Liver (tissue), 9 donors: ENCODE results near the gene ZFP1. TPM values are rescaled to one million over a fixed set of nuclear protein-coding genes. Genes with fewer than 3 reads are reported as not detected.
"Not testable (repeated sequence)": the region's sequence is repeated elsewhere in the genome, so short reads cannot be mapped to it uniquely, and the experiment has no call there.

ENCODE experiments used
- DNase-seq: peaks from one replicate; pipeline ENCODE4 v3.0.0-alpha.2; 2017; ENCODE audit warnings: low spot score
- H3K27ac ChIP-seq, 2 donors: one replicate each; pipeline ENCODE4 v1.7.0; 2013; ENCODE audit warnings: inconsistent platforms in 2 of 2, low read length in 2 of 2, control low read depth in 1 of 2, low read depth in 1 of 2, mild to moderate bottlenecking in 1 of 2
- H3K27me3 ChIP-seq, 4 donors: one replicate each; pipeline versions ENCODE4 v1.6.1 to v1.7.0; 2013; ENCODE audit warnings: low read length in 3 of 4, inconsistent platforms in 1 of 4, mild to moderate bottlenecking in 1 of 4, moderate library complexity in 1 of 4; ENCODE audit not compliant: control insufficient read depth in 4 of 4, insufficient read depth in 4 of 4
- H3K36me3 ChIP-seq, 4 donors: one replicate each; pipeline versions ENCODE4 v1.6.1 to v1.7.0; 2013; ENCODE audit warnings: low read length in 3 of 4, mild to moderate bottlenecking in 3 of 4, low read depth in 1 of 4, moderate library complexity in 1 of 4; ENCODE audit not compliant: control insufficient read depth in 4 of 4, insufficient read depth in 3 of 4
- H3K4me1 ChIP-seq, 4 donors: one replicate each; pipeline versions ENCODE4 v1.6.1 to v1.7.0; 2013; ENCODE audit warnings: low read length in 3 of 4, mild to moderate bottlenecking in 3 of 4, moderate library complexity in 1 of 4; ENCODE audit not compliant: control insufficient read depth in 4 of 4, insufficient read depth in 4 of 4
- H3K4me3 ChIP-seq, 3 donors: one replicate each; pipeline versions ENCODE4 v1.6.1 to v1.7.0; 2013; ENCODE audit warnings: low read length in 3 of 3, control low read depth in 1 of 3, low read depth in 1 of 3, mild to moderate bottlenecking in 1 of 3
- H3K9ac ChIP-seq, 2 donors: one replicate each; pipeline ENCODE4 v1.7.0; 2013; ENCODE audit warnings: low read length in 2 of 2, mild to moderate bottlenecking in 2 of 2, moderate library complexity in 2 of 2, control low read depth in 1 of 2, low read depth in 1 of 2
- H3K9me3 ChIP-seq, 4 donors: one replicate each; pipeline versions ENCODE4 v1.6.1 to v1.7.0; 2013; ENCODE audit warnings: low read length in 3 of 4; ENCODE audit not compliant: control insufficient read depth in 4 of 4
- EGR1 ChIP-seq, 2 donors: IDR thresholded peaks; 2 replicates each; pipeline ENCODE4 v1.6.1; 2016 to 2018; ENCODE audit warnings: antibody characterized with exemption in 2 of 2, low read depth in 2 of 2
- FOXA1 ChIP-seq: IDR thresholded peaks from 2 replicates; pipeline ENCODE4 v1.6.1; 2016; ENCODE audit warnings: antibody characterized with exemption
- FOXA2 ChIP-seq: IDR thresholded peaks from 2 replicates; pipeline ENCODE4 v1.6.1; 2016; ENCODE audit warnings: antibody characterized with exemption
- HNF4A ChIP-seq, 2 donors: conservative IDR thresholded peaks; 2 replicates each; pipeline ENCODE4 v1.6.1; 2016; ENCODE audit warnings: antibody characterized with exemption in 2 of 2, mild to moderate bottlenecking in 2 of 2
- HNF4G ChIP-seq: IDR thresholded peaks from 2 replicates; pipeline ENCODE4 v1.6.1; 2016; ENCODE audit warnings: antibody characterized with exemption
- JUND ChIP-seq, 2 donors: IDR thresholded peaks; 2 replicates each; pipeline ENCODE4 v1.6.1; 2016; ENCODE audit warnings: antibody characterized with exemption in 2 of 2
- MAX ChIP-seq: IDR thresholded peaks from 2 replicates; pipeline ENCODE4 v1.6.1; 2016; ENCODE audit warnings: antibody characterized with exemption
- NR2F2 ChIP-seq: IDR thresholded peaks from 2 replicates; pipeline ENCODE4 v1.6.1; 2016; ENCODE audit warnings: antibody characterized with exemption
- RAD21 ChIP-seq, 2 donors: IDR thresholded peaks; 2 replicates each; pipeline ENCODE4 v1.6.1; 2016; ENCODE audit warnings: antibody characterized with exemption in 2 of 2, mild to moderate bottlenecking in 2 of 2
- REST ChIP-seq: IDR thresholded peaks from 2 replicates; pipeline ENCODE4 v1.6.1; 2016; ENCODE audit warnings: antibody characterized with exemption, mild to moderate bottlenecking
- RXRA ChIP-seq, 2 donors: IDR thresholded peaks; 2 replicates each; pipeline ENCODE4 v1.6.1; 2017 to 2018; ENCODE audit warnings: antibody characterized with exemption in 2 of 2, mild to moderate bottlenecking in 1 of 2
- SP1 ChIP-seq: IDR thresholded peaks from 2 replicates; pipeline ENCODE4 v1.6.1; 2018; ENCODE audit warnings: antibody characterized with exemption, mild to moderate bottlenecking
- TAF1 ChIP-seq: conservative IDR thresholded peaks from 2 replicates; pipeline ENCODE4 v1.6.1; 2016; ENCODE audit warnings: antibody characterized with exemption, mild to moderate bottlenecking
- YY1 ChIP-seq: IDR thresholded peaks from 2 replicates; pipeline ENCODE4 v1.6.1; 2016; ENCODE audit warnings: antibody characterized with exemption, mild to moderate bottlenecking
- WGBS: extraction: QIAGEN DNeasy Blood & Tissue Kit; methylation state at CpG from one replicate; pipeline ENCODE4 v1.1.7; 2013; 5-methylcytosine and 5-hydroxymethylcytosine counted together
- polyA plus RNA-seq, 2 donors: library from polyadenylated mRNA; stranded (reverse) in 1 of 2; unstranded in 1 of 2; fragments of 200-250 nt in 1 of 2; fragments of >200 nt in 1 of 2; fragmentation: Nextera tagmentation in 1 of 2; extraction: Ambion mirVana in 1 of 2; gene quantifications; one replicate each; pipeline versions ENCODE4 v1.2.1 to v1.2.3, GENCODE V29; 2013 to 2015
- total RNA-seq, 2 donors: library from RNA; depleted of rRNA; stranded (reverse); fragments of >200 nt; gene quantifications; one replicate each; pipeline ENCODE4 v1.2.3, GENCODE V29; 2014
- TF ChIP-seq, protein P1 (sequence below): IDR thresholded peaks from 2 replicates; pipeline ENCODE4 v1.6.1; 2016; ENCODE audit warnings: antibody characterized with exemption
- TF ChIP-seq, protein P2 (sequence below): IDR thresholded peaks from 2 replicates; pipeline ENCODE4 v1.6.1; 2016; ENCODE audit warnings: antibody characterized with exemption
- donor health status: healthy.
- donor health status: healthy.
- donor health status: healthy.
- donor health status: healthy.
- donor health status: healthy.

Gene ZFP1
- total and polyA plus RNA-seq, 4 donors: 3.8 to 8.5 (median 6.0) TPM

- not testable (repeated sequence) for H3K4me1 ChIP-seq, DNase-seq, H3K4me3 ChIP-seq, H3K27ac ChIP-seq, H3K36me3 ChIP-seq, H3K9ac ChIP-seq, H3K27me3 ChIP-seq, H3K9me3 ChIP-seq
- 89% methylated on average over 10 of the region's 10 CpGs for WGBS
These were observed 63.0 kb downstream of the ZFP1 start for GRCh38 chr16:75211286-75211685.

DNA sequence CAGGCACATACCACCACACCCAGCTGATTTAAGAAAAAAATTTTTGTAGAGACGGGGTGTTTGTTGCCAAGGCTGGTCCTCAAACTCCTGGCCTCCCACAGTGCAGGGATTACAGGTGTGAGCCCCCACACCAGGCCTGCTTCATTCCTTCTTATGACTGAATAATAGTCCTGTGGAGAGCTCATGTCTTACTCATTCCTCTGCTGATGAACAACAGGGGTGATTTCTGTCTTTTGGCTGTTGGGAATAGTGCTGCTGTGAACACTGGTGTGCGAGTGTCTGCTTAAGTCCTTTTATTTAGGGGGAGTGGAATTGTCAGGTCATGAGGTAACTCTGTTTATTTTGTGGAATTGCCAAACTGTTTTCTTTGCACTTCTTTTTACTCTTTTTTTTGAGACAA lies 67.8 kb downstream of the ZFP1 start:
- TF ChIP-seq, protein P1, sequence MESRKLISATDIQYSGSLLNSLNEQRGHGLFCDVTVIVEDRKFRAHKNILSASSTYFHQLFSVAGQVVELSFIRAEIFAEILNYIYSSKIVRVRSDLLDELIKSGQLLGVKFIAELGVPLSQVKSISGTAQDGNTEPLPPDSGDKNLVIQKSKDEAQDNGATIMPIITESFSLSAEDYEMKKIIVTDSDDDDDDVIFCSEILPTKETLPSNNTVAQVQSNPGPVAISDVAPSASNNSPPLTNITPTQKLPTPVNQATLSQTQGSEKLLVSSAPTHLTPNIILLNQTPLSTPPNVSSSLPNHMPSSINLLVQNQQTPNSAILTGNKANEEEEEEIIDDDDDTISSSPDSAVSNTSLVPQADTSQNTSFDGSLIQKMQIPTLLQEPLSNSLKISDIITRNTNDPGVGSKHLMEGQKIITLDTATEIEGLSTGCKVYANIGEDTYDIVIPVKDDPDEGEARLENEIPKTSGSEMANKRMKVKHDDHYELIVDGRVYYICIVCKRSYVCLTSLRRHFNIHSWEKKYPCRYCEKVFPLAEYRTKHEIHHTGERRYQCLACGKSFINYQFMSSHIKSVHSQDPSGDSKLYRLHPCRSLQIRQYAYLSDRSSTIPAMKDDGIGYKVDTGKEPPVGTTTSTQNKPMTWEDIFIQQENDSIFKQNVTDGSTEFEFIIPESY: no peak
- TF ChIP-seq NR2F2 (no peak), EGR1 (IDR thresholded peaks at IDR 0.05; ENCODE audit: low read depth in 2 of 2) (no peak), RAD21 (IDR thresholded peaks at IDR 0.05) (no peak), RXRA (IDR thresholded peaks at IDR 0.05) (no peak), HNF4A (conservative IDR thresholded peaks at IDR 0.05) (no peak), JUND (IDR thresholded peaks at IDR 0.05) (no peak), FOXA2 (no peak), YY1 (no peak), MAX (no peak), HNF4G (no peak), TAF1 (no peak), SP1 (no peak), REST (no peak), FOXA1 (no peak)
- TF ChIP-seq, protein P2, sequence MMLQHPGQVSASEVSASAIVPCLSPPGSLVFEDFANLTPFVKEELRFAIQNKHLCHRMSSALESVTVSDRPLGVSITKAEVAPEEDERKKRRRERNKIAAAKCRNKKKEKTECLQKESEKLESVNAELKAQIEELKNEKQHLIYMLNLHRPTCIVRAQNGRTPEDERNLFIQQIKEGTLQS: no peak
- Histone ChIP-seq H3K36me3 (no peaks in the 10 kb centered on the region), H3K27me3 (no peaks in the 10 kb centered on the region), H3K4me3 (no peak overlapping the region), H3K4me1 (no peaks in the 10 kb centered on the region), H3K9me3 (no peaks in the 10 kb centered on the region), H3K9ac (no peak overlapping the region), H3K27ac (no peak overlapping the region)
- no peak for DNase-seq
- WGBS: 73% methylated on average over 2 of the region's 2 CpGs
